OCI-LY7 (cell line): ENCODE data around the gene CHD2. TPM values are rescaled to one million over a fixed set of nuclear protein-coding genes. Genes with fewer than 3 reads are reported as not detected.
A peak's percentile ranks its signal among the peaks of the same experiment; 100 is the strongest.

ENCODE experiments used
- BruUV-seq: library from RNA; stranded (reverse); fragments of 400-500 nt; replicated peaks from 2 replicates; lab custom pipeline; 2021; lab: Mats Ljungman, UMichigan
- CTCF ChIA-PET: fragments of 300-600 bp; sonication (Branson Sonifier 250); formaldehyde crosslinking; loops from one replicate; lab custom pipeline; 2022; ENCODE audit warnings: antibody characterized with exemption; ENCODE audit not compliant: unreplicated experiment; lab: Charles Lee
- POLR2A ChIA-PET: fragments of 300-600 bp; sonication (Branson Sonifier 250); formaldehyde crosslinking; loops from one replicate; lab custom pipeline; 2022; ENCODE audit warnings: antibody characterized with exemption; lab: Charles Lee
- DNase-seq: peaks from one replicate; pipeline ENCODE4 v3.0.0-alpha.2; 2015; ENCODE audit warnings: low spot score
- H2AFZ ChIP-seq: fragments of 200-600 bp; sonication (generic), shearing (Covaris generic); 2 replicates; pipeline ENCODE4 v1.6.1; 2014; ENCODE audit warnings: mild to moderate bottlenecking, antibody characterized with exemption, low read length, moderate library complexity
- H3K27ac ChIP-seq: fragments of 200-600 bp; sonication (generic); 2 replicates; pipeline ENCODE4 v1.5.1; 2014; ENCODE audit warnings: mixed run types, low read depth, mild to moderate bottlenecking, moderate library complexity, low read length, inconsistent platforms; ENCODE audit not compliant: poor library complexity, severe bottlenecking
- H3K36me3 ChIP-seq: fragments of 200-600 bp; sonication (generic); 2 replicates; pipeline ENCODE4 v1.6.1; 2014; ENCODE audit warnings: mild to moderate bottlenecking, antibody characterized with exemption, low read length, moderate library complexity, mixed read lengths; ENCODE audit not compliant: insufficient read depth
- H3K4me1 ChIP-seq: fragments of 200-600 bp; sonication (generic); 2 replicates; pipeline ENCODE4 v1.5.1; 2014; ENCODE audit warnings: mild to moderate bottlenecking, low read length; ENCODE audit not compliant: insufficient read depth, poor library complexity, severe bottlenecking
- H3K4me2 ChIP-seq: fragments of 200-600 bp; sonication (generic); 2 replicates; pipeline ENCODE4 v1.6.1; 2014; ENCODE audit warnings: mild to moderate bottlenecking, low read length
- H3K4me3 ChIP-seq: fragments of 200-600 bp; sonication (generic); 2 replicates; pipeline ENCODE4 v1.5.1; 2014; ENCODE audit warnings: mild to moderate bottlenecking, low read depth, low read length; ENCODE audit not compliant: poor library complexity, severe bottlenecking
- H3K79me2 ChIP-seq: fragments of 200-600 bp; sonication (generic); 2 replicates; pipeline ENCODE4 v1.6.1; 2016; ENCODE audit warnings: low read depth, mild to moderate bottlenecking, low read length, moderate library complexity, mixed read lengths; ENCODE audit not compliant: insufficient read depth
- H3K9me2 ChIP-seq: fragments of 200-600 bp; sonication (generic); 2 replicates; pipeline ENCODE4 v1.6.1; 2016; ENCODE audit warnings: mild to moderate bottlenecking, low read length, mixed read lengths; ENCODE audit not compliant: insufficient read depth
- H3K9me3 ChIP-seq: fragments of 200-600 bp; sonication (generic); 2 replicates; pipeline ENCODE4 v1.6.1; 2014; ENCODE audit warnings: mild to moderate bottlenecking, mixed run types, low read length, mixed read lengths
- H4K20me1 ChIP-seq: fragments of 200-600 bp; sonication (generic); 2 replicates; pipeline ENCODE4 v1.6.1; 2014; ENCODE audit warnings: mild to moderate bottlenecking, antibody characterized with exemption, low read length, moderate library complexity, mixed read lengths; ENCODE audit not compliant: insufficient read depth
- CTCF ChIP-seq: fragments of 200-600 bp; sonication (generic); conservative IDR thresholded peaks from 2 replicates; pipeline ENCODE4 v1.5.1; 2014; ENCODE audit warnings: mild to moderate bottlenecking, antibody characterized with exemption, low read length, moderate library complexity, mixed read lengths
- EZH2phosphoT487 ChIP-seq: fragments of 200-600 bp; sonication (generic); IDR thresholded peaks from 2 replicates; pipeline ENCODE4 v1.6.1; 2018; ENCODE audit warnings: low read depth, borderline replicate concordance, mild to moderate bottlenecking, mixed run types, antibody characterized with exemption, low read length, moderate library complexity, mixed read lengths
- intact Hi-C: fragments of 100-400 bp; cut with micrococcal nuclease; formaldehyde crosslinking; loops from one replicate; pipeline ENCODE4 v1.10.0; 2022; ENCODE audit not compliant: unreplicated experiment
- total RNA-seq, 2 experiments: library from RNA; depleted of rRNA in 1 of 2; stranded (reverse); fragments of >200 nt in 1 of 2; shearing (Covaris generic) in 1 of 2; gene quantifications; 2 replicates each; pipeline ENCODE4 v1.2.3, GENCODE V29; 2014 to 2022

CHD2 gene
- total RNA-seq, 2 experiments from 2014 or later = 133 to 213 TPM

- Histone ChIP-seq H4K20me1 (peaks cover 35% of the 10 kb centered on the region; the same call in 1 of the 2 replicates), H3K4me2 (peak overlapping the region; percentile 90)
Measured at GRCh38 chr15:92903966-92904721, 4.0 kb downstream of the CHD2 start.

GRCh38 chr15:92904722-92905571 lies 4.8 kb downstream of the CHD2 start:
- peaks cover 96% of the 10 kb centered on the region for H3K79me2 ChIP-seq
- no peaks in the 10 kb centered on the region for H3K9me3 ChIP-seq
- peaks cover 77% of the 10 kb centered on the region for H3K36me3 ChIP-seq
- H3K4me1 ChIP-seq = peaks cover 39% of the 10 kb centered on the region
- H2AFZ ChIP-seq = no peak overlapping the region
- no peak for DNase-seq
- peak overlapping the region; percentile 89 for H3K4me2 ChIP-seq
- ChIA-PET CTCF (no interaction called here), POLR2A (interaction anchor here (0.6 to 10.3 kb wide), 3 partner anchors 74 to 95 kb away, joined by 3 to 121 read pairs (median 60); no protein-coding TSS in a partner anchor)
- intact Hi-C loops = loop anchor here (1.0 to 5.0 kb wide), 4 partner anchors 23 to 1053 kb away; partner anchors contain the start of gene SLCO3A1
- peaks cover 33% of the 10 kb centered on the region; the same call in 1 of the 2 replicates for H4K20me1 ChIP-seq
- H3K27ac ChIP-seq = peak overlapping the region; percentile 94
- TF ChIP-seq CTCF (no peak), EZH2phosphoT487 (no peak)
- H3K9me2 ChIP-seq = no peaks in the 10 kb centered on the region
- no TSS peak for BruUV-seq
- H3K4me3 ChIP-seq = peak overlapping the region; percentile 92

More at GRCh38 chr15:92903966-92904721, 4.0 kb downstream of the CHD2 start:
- H3K9me3 ChIP-seq = peaks cover 3% of the 10 kb centered on the region; the same call in 1 of the 2 replicates
- peaks cover 96% of the 10 kb centered on the region for H3K79me2 ChIP-seq
- peak; percentile 99 for DNase-seq
- POLR2A ChIA-PET = interaction anchor here (0.6 to 10.3 kb wide), 8 partner anchors 12 to 94 kb away, joined by 3 to 147 read pairs (median 6); no protein-coding TSS in a partner anchor
- peaks cover 74% of the 10 kb centered on the region for H3K36me3 ChIP-seq
- no peak for TF ChIP-seq EZH2phosphoT487
- no peak for TF ChIP-seq CTCF
- intact Hi-C loops = loop anchor here (1.0 kb wide), 3 partner anchors 22 to 95 kb away; no protein-coding TSS in a partner anchor
- no peak overlapping the region for H2AFZ ChIP-seq
- peak overlapping the region; percentile 94 for H3K27ac ChIP-seq
- CTCF ChIA-PET = no interaction called here
- peaks cover 47% of the 10 kb centered on the region for H3K4me1 ChIP-seq
- no TSS peak for BruUV-seq
- no peaks in the 10 kb centered on the region for H3K9me2 ChIP-seq
- peak overlapping the region; percentile 92 for H3K4me3 ChIP-seq
